SK-MEL-5 (cell line): Measurements from ENCODE around the gene NAALADL2. TPM values are rescaled to one million over a fixed set of nuclear protein-coding genes. Genes with fewer than 3 reads are reported as not detected.

Source experiments
- DNase-seq: peaks from one replicate; pipeline ENCODE4 v3.0.0-alpha.2; 2016; ENCODE audit warnings: low read depth, low spot score
- in situ Hi-C: cut with HindIII; loops from 2 replicates; pipeline ENCODE4 v1.10.0; 2016; ENCODE audit warnings: low sequenced_read_pairs, high pct_unique_total_duplicates, low pct_unique_long_range_greater_than_20kb
- total RNA-seq: library from RNA; depleted of rRNA; stranded (reverse); fragments of >200 nt; shearing (Covaris generic); gene quantifications from 2 replicates; pipeline ENCODE4 v1.2.3, GENCODE V29; 2014

NAALADL2 gene
- total RNA-seq, 1 experiment from 2014 or later = 2.9 TPM

DNA sequence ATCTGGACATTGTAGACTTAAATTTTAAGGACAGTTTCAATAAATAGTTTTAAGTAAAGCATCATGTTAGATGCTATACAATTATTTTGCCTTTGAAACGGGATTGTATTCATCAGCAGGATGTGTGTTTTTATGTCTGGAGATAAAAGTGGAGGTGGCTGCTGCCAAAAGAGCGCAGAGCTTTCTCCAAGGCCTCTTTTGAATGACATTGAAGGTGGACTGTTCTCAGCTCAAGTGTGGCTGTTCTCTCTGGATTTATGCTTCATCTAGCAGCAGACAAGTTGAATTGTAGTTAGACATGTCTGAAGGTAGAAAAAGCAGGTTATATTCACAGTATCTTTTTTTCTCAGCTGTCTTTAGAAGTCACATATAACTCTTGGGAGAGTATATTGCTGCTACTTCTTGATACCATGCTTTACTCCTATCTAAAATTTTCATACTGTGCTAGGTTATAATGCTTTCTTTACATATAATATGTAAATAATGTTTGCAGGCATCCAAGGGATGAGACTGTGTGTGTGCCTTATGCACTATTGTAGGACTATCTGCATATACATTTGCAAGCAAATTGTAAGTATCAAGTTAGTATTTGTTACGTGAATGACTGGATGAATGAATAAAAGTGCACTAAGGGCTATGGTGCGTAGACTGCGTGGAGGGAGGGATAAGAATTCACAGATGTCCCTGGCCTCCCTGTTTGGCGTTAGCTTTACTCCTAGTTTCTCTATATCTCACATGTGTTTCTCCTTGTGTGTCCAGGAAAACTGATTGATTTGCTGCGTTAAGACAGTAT lies 340.1 kb downstream of the NAALADL2 start:
- in situ Hi-C loops = no loop called here
- no peak for DNase-seq

DNA sequence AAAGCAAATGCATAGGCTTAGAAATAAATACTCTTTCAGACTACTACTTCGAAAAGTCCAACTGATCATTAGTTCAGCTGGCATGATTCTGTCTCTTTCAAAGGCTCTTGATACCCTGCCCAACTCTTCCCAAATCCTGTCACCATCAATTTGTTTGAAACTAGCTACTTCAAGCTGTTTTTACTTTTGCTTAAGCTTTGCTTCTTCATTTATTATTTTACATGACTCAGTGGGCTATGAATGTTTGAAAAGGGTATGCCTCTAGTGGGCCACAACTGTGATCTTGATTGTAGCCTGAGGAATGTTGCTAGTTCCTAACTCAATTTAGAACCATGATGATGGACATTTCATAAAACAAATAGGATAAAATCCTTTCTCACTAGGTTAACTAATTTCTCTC lies 340.8 kb downstream of the NAALADL2 start:
- DNase-seq = no peak
- in situ Hi-C loops = no loop called here

DNA sequence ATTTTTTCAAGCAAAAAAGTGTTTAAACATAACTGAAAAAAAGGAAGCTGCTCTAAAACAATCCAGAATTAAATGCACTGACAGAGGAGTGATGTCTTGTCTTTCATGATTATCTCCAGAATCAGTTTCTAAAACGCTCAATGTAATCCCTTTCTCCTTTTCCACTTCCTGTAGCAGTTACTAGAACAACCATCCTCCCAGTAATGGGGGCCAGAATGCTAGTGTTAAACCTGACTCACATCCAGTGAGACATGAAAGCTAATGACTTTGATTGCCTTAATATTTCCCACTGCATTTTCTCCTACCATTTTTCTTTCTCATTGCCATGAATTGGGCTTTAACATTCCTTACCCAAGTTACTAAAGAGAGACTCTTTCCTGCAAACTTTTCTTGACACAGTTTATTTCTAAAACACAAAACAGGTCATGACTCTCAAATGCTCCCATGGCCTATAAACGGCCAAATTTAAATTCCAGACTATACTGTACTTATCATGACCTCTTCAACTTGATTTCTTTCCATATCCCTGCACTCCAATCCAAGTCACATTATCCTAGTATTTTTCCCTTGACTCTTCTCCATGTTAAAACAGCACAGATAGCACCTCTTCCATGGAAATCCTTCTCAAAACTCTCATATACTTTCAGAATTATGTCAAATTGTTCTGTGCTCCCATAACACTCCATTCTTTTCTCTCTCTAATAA lies 341.4 kb downstream of the NAALADL2 start:
- in situ Hi-C loops = no loop called here
- DNase-seq = no peak

DNA sequence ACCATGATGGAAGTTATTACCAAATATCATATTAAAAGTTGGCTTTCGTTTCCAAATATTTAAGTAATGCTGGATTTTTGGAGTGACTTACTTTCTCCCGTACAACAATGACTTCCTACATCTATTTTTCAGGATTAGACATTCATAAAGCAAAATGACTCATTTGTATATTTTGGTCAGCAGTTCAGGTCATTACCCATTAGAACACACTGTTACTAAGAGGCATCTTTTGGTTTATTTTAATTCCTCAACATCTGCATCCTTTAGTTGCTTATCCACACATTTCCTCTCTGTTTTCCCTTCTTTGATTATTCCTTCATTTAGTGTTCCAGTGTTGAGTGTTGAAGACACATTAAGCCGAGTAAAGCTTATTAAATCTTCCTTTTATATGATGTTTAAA lies 348.2 kb downstream of the NAALADL2 start:
- DNase-seq = no peak
- in situ Hi-C loops = no loop called here

DNA sequence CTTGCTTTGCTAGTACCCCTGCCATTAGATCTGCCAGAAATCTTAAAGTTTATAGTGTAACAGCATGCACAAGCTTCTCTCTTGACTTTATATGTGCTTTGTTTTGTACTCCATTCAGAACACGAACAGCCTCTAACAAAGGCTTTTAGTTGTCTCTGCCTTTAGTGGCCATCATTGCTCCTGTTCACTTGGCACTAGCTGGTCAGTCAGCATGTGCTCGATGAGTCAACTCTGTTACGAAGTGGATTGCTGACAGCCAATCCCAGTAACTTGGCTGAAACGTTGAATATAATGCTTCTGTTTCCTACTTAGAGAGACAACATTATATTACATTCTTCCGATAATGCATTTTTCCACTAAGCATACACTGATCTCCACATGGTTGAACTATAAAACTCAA lies 349.2 kb downstream of the NAALADL2 start:
- in situ Hi-C loops = no loop called here
- DNase-seq = peak; percentile 64

DNA sequence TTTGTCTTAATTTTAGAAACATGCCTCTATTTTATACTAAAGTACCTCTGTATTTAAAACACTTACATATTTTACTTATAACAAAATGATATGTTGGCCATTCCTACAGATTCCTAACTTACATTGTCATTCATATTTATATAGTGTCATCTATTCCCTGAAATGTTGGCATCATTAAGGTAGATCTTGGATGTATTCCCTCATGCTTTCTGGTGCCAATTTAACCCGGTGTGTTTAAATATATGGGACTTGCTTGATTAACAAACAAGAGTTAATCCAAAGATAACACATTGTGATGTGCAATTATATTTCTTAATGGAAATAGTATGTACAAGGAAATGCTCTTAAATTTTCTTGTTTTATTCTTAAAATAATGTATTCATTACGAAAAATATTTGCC lies 352.3 kb downstream of the NAALADL2 start:
- DNase-seq = no peak
- in situ Hi-C loops = no loop called here

DNA sequence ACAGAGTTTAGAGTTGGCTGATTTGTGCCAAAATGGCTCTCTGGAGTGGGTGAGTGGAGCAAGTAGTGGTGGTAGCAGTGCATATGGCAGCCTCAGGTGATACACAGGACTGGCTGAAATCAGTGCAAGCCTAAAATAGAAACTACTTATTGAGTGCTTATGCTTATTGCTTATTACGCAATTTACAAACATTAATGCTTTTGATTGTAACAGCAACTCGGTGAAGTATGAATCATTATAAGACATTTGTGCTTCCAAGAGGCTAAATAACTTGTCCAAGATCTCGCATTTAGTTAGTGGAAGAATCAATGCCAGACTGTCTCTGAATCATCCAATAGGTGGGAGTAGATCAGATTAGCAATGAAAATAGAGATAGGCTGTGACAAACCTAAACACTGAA lies 353.8 kb downstream of the NAALADL2 start:
- in situ Hi-C loops = no loop called here
- DNase-seq = no peak

DNA sequence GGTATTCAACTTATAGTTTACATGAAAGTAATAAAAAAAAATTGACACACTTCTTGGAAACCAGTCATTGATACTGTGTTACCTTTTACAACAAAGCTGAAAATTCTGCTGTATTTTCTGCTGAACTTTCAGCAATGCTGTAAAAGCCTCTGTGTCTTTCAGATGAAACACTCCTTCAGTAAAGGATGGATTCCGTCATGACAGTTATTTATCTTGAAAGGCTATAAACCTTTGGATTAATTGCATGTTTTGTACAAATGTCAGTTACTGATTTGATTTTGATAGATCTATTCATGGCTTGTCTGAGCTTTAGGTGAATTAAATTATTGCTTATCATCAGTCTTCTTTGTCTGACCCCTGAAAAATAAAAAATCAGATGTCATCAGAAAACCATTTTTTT lies 355.1 kb downstream of the NAALADL2 start:
- no peak for DNase-seq
- in situ Hi-C loops = no loop called here

DNA sequence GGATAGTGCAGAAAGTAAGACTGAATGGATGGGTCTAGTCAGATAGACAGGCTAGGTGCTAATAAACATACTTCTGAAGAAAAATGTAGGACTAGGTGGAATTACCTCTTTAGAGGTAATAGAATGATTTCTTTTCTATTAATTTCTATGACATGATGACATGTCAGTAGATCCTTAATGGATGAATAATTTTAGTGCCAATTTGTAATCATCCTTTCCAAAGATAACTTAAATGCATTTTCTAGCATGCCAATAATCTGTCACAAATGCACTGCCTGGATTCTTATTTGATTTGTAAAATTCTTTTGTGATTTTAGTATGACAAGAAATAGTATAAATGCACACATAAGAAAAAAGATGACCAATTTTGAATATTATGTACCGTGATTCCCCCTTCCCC lies 356.7 kb downstream of the NAALADL2 start:
- in situ Hi-C loops = no loop called here
- no peak for DNase-seq

DNA sequence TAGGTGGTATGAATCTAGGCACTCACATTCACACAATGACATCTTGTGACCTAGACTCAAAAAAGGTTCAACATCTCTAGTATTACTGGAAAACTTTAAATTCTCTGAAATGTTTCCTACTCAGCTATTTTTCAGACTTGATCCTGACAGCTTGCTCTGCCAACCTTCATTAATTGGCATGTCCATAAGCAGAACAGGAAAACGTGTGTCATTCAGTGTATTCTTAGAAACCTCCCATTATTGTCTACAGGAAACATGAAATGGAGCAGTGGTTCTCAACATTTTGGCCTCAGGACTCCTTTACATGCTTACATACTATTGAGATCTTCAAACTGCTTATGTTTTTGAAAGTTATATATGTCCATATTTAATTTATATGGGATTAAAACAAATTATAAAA lies 363.2 kb downstream of the NAALADL2 start:
- in situ Hi-C loops = no loop called here
- no peak for DNase-seq

DNA sequence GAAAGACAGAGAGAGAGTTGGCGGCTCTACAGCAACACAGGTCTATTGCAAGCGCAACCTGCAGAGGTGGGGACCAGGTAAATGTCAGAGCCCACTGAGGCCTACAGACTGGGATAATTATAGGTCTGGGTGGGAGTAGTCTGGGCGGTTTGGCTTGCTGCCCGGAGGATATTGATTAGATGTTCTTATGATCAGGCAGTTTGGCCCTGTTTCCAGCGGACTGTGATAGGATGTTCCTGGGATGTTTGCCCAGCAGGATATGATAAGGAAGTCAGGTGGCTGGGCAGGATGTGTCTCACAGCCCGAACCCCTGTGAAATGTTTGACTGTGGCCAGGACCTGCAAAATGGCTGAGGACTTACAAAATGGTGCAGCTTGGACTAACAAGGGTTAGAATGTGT lies 364.9 kb downstream of the NAALADL2 start:
- in situ Hi-C loops = no loop called here
- DNase-seq = no peak

DNA sequence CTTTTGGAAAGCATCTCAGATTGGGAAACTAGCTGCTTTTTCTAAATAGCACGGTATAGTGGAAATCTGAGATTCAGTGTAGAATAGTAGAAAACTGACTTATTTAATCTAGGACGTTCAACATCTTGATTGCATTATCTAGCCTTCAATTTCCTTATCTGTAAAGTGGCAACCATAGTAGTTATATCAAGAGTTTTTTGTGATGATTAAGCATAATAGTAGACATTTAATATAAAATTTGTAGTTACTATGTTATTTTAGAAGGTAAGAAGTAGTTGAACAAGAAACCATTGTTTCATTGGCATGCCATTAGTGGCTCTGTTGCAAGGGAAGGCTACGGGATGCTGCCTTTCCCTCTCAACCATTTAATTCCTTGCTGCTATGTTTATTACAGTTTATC lies 367.3 kb downstream of the NAALADL2 start:
- in situ Hi-C loops = no loop called here
- DNase-seq = no peak

DNA sequence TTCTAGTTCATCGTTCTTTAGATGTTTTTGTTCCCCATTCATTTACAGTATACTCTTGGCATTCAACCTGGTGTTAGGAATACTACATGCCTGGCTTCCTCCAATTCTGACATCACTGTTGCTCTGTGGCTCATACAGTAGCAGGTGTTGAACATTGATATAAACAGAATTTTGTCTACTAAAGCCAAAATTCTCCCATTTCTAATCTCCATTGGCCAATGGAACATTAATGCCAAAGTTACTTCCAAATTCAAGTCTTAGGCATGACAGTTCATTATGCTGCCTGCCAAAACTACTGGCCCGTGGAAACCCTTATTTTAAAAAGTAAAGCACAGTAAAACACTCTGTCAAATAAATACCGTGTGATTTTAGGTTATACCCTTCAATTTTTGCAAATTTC lies 368.0 kb downstream of the NAALADL2 start:
- in situ Hi-C loops = no loop called here
- no peak for DNase-seq

DNA sequence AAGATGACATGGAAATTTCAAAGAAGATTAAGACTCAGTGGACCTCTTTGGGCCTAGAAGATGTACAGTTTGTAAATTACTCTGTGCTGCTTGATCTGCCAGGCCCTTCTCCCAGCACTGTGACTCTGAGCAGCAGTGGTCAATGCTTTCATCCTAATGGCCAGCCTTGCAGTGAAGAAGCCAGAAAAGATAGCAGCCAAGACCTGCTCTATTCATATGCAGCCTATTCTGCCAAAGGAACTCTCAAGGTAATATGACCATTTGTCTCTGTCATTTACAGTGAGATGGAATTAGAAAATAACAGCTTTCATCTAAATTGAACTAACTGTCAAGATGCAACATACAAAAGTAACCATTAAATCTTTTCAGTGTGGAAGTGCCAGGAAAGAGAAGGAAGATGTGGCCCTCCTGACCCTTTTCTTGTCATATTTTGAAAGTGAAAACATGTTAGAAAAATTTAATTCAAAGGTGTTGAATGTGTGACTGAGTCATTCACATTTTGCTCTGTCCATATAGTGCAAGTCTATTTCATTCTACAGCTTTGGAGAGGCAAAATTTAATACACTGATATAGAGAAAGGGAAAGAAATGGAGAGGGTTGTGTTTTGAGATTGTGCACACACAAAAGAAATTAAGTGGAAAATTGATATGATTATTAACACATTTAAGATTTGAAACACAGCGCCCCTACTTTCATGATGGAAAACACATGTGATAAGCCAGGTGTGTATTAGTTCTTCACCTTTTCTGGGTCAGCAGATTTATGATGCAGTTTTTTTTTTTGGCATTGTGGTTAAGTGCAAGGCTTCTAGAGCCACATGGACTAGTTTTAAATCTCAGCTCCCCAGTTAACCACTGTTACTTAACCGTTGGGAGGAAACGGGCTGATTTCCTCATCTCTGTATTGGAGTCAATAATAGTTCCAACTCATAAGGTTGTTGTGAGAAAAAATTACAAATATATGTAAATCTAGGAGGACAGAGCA lies 375.1 kb downstream of the NAALADL2 start:
- in situ Hi-C loops = no loop called here
- DNase-seq = no peak

DNA sequence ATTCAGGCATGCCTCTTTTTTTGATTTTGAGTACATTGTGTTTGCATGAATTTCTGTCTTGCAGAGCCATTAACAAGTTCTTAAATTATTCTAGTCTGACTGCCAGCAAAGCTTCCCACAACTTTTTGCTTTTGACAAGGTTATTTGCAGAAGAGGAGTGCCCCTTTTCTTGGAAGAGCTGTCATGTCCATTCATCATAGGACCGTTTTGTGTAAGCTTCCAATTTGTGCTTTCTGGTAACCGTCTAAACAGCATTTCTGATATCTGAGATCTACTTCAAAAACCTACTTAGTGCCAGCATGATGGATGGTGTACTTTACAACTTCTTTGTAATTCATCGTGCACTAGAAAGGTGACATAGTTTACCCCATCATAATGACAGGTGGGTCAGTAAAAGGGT lies 379.7 kb downstream of the NAALADL2 start:
- in situ Hi-C loops = no loop called here
- DNase-seq = no peak

DNA sequence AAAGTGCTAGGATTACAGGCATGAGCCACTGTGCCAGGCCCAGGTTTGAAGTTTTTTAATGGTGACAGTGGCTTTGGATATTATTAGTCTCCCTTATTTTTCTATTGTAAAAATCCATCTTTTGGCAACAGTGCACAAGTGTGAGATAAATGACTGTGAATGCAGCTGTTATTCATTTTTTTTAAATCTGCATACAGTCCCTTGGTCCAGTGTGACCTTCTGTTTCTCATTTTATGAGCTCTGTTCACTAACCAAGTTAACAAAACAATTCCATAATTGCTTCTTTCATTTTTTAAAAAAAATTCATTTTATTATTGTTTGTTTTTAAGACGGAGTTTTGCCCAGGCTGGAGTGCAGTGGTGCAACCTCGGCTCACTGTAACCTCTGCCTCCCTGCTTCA lies 381.8 kb downstream of the NAALADL2 start:
- no peak for DNase-seq
- in situ Hi-C loops = no loop called here

DNA sequence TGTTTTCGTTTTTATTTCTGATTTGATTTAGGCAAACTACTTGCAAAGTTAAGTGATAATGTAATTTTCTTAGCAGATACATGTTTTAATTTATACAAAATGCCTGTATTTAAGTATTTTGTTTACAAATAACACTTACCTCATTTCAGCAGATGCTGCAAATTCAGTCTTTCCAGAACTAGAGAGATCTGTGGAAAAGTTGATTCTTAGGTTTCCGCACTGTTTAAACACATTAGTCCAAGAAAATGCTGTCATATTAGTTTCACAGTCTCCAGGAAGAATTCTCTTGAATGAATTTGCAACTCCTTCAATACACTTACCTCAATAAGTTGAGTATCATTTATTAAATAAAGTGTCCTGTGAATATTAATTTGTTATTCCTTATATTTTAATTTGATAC lies 383.1 kb downstream of the NAALADL2 start:
- no peak for DNase-seq
- in situ Hi-C loops = no loop called here

DNA sequence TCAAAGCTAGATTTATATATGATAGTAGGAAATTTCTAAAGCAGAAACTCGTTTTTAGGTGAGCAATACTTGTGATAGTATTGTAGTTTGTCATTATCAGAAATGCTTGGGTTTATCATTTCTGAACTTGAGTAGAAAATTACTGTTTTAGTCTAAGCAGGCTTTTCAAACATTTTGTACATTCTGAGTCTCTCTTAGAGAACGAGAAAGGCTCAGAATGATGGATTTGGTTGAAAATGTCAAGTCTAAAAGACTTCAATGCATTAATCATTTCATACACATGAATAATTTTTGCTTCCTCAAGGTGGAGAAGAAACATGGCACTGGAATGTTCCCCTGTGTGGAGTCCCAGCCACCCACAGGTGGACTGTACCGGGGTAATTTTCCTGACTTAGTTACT lies 387.1 kb downstream of the NAALADL2 start:
- DNase-seq = no peak
- in situ Hi-C loops = no loop called here
